Transverse colon (tissue), 4 donors: ENCODE data around the gene NUDT8. TPM values are rescaled to one million over a fixed set of nuclear protein-coding genes. Genes with fewer than 3 reads are reported as not detected.

Experiments
- DNase-seq: peaks from one replicate; pipeline ENCODE4 v3.0.0-alpha.2; 2019
- H3K27ac ChIP-seq, 4 donors: fragments of 200-600 bp; sonication (generic); 2 replicates each; pipeline ENCODE4 v1.5.1; 2016 to 2018; ENCODE audit warnings: inconsistent platforms in 4 of 4
- H3K27me3 ChIP-seq: fragments of 200-600 bp; sonication (generic); 2 replicates; pipeline ENCODE4 v1.5.1; 2017; ENCODE audit warnings: inconsistent platforms
- H3K36me3 ChIP-seq, 4 donors: fragments of 200-600 bp; sonication (generic); 2 replicates each; pipeline ENCODE4 v1.5.1; 2017 to 2019; ENCODE audit warnings: inconsistent platforms in 4 of 4
- H3K4me1 ChIP-seq, 4 donors: fragments of 200-600 bp; sonication (generic); 2 replicates each; pipeline ENCODE4 v1.5.1; 2017 to 2020; ENCODE audit warnings: inconsistent platforms in 4 of 4
- H3K4me3 ChIP-seq, 4 donors: fragments of 200-600 bp; sonication (generic); 1 replicate in 1 of 4; 2 replicates in 3 of 4; pipeline versions ENCODE4 v1.5.1 to v1.6.1; 2017 to 2019; ENCODE audit warnings: inconsistent platforms in 4 of 4
- H3K9me3 ChIP-seq, 2 donors: fragments of 200-600 bp; sonication (generic); 2 replicates each; pipeline ENCODE4 v1.5.1; 2017 to 2019; ENCODE audit warnings: inconsistent platforms in 2 of 2
- CTCF ChIP-seq, 5 experiments: fragments of 200-600 bp in 3 of 5; fragments of 450-650 bp in 2 of 5; sonication (generic) in 3 of 5; IDR thresholded peaks; 1 replicate in 2 of 5; 2 replicates in 3 of 5; pipeline ENCODE4 v1.5.1; 2016 to 2017; ENCODE audit warnings: antibody characterized with exemption in 5 of 5, inconsistent platforms in 3 of 5, mild to moderate bottlenecking in 2 of 5, moderate library complexity in 1 of 5
- EP300 ChIP-seq: sonication (generic); formaldehyde crosslinking; IDR thresholded peaks from one replicate; pipeline ENCODE4 v1.6.1; 2017; ENCODE audit warnings: antibody characterized with exemption, low read depth
- POLR2A ChIP-seq: fragments of 450-650 bp; IDR thresholded peaks from one replicate; pipeline ENCODE4 v1.6.1; 2016; ENCODE audit warnings: antibody characterized with exemption, mild to moderate bottlenecking, moderate library complexity
- POLR2AphosphoS5 ChIP-seq, 3 donors: sonication (generic); formaldehyde crosslinking; IDR thresholded peaks; one replicate each; pipeline ENCODE4 v1.6.1; 2016; ENCODE audit warnings: antibody characterized with exemption in 3 of 3
- WGBS, 2 donors: methylation state at CpG; one replicate each; pipeline ENCODE4 v1.1.5; 2018; ENCODE audit warnings: low coverage in 1 of 2; 5-methylcytosine and 5-hydroxymethylcytosine counted together
- in situ Hi-C, 4 donors: fragments of 200-750 bp; cut with MboI; loops; one replicate each; pipeline versions ENCODE4 v1.15.0 to v1.15.1; 2017; ENCODE audit warnings: low sequenced_read_pairs in 3 of 4, low pct_ligation_motif_present in 1 of 4, low pct_unique_long_range_greater_than_20kb in 1 of 4
- intact Hi-C: fragments of 100-400 bp; cut with DNase I; formaldehyde crosslinking; loops from one replicate; pipeline ENCODE4 v1.15.1; 2023; ENCODE audit warnings: low total_unique reads
- small RNA-seq, 4 donors: library from RNA; depleted of rRNA; stranded (forward); fragments of <200 nt; gene quantifications; one replicate each; pipeline ENCODE3, GENCODE V24; 2016
- total RNA-seq, 4 donors: library from RNA; depleted of rRNA; stranded (reverse); fragments of >200 nt; gene quantifications; one replicate each; pipeline ENCODE4 v1.1.0, GENCODE V29; 2016

NUDT8 gene
- total RNA-seq, 4 donors from 2014 or later = 21.3 to 68.5 (median 26.9) TPM

GRCh38 chr11:67577951-67578350 is 51.8 kb downstream of the NUDT8 start:
- H3K27ac ChIP-seq = no peak overlapping the region
- no peak overlapping the region for H3K4me3 ChIP-seq
- H3K27me3 ChIP-seq = no peaks in the 10 kb centered on the region
- no peaks in the 10 kb centered on the region for H3K36me3 ChIP-seq
- in situ Hi-C loops = no loop called here
- intact Hi-C loops = no loop called here
- peaks cover 0 to 14% (median 9%) of the 10 kb centered on the region in 4 donors for H3K4me1 ChIP-seq
- no peak for DNase-seq
- no peak for TF ChIP-seq EP300
- TF ChIP-seq POLR2AphosphoS5 (IDR thresholded peaks at IDR 0.05) = no peak
- no peak for TF ChIP-seq CTCF (IDR thresholded peaks at IDR 0.05)
- no peak for TF ChIP-seq POLR2A
- WGBS, 2 donors = 82% methylated on average over 6 of the region's 6 CpGs; no CpG with 5 or more reads in 1 of the 2 donors
- H3K9me3 ChIP-seq = no peaks in the 10 kb centered on the region

Small RNAs within 50 kb of the gene (small RNA-seq; reads per million reads assigned to genes)
- 0 reads per million in 4 donors for gene AP003385.3

Other genes with a start within 250 kb of the NUDT8 start
- 100 to 1,000 TPM in 2 of 4 donors, 10 to 100 TPM in 2; 37.8 to 470 (median 95.3) TPM for gene RAD9A, start 238.0 kb downstream of the NUDT8 start, total RNA-seq
- gene PPP1CA, start 228.1 kb downstream of the NUDT8 start, total RNA-seq = 100 to 1,000 TPM in 3 of 4 donors, 10 to 100 TPM in 1; 83.0 to 251 (median 163) TPM
- 10 to 100 TPM in 2 of 4 donors, 1 to 10 TPM in 2; 1.2 to 17.2 (median 7.4) TPM for gene TBC1D10C, start 225.9 kb downstream of the NUDT8 start, total RNA-seq
- 1 to 10 TPM in 1 of 4 donors, under 1 TPM in 3; 0.27 to 4.4 (median 0.43) TPM for gene CARNS1, start 214.3 kb downstream of the NUDT8 start, total RNA-seq
- gene RPS6KB2, start 201.4 kb downstream of the NUDT8 start, total RNA-seq = 100 to 1,000 TPM in 1 of 4 donors, 10 to 100 TPM in 3; 53.5 to 108 (median 75.9) TPM
- gene PTPRCAP, start 192.3 kb downstream of the NUDT8 start, total RNA-seq = 10 to 100 TPM; 13.2 to 78.9 (median 53.9) TPM
- gene CORO1B, start 186.5 kb downstream of the NUDT8 start, total RNA-seq = 100 to 1,000 TPM in 3 of 4 donors, 10 to 100 TPM in 1; 72.6 to 204 (median 151) TPM
- gene GPR152, start 177.2 kb downstream of the NUDT8 start, total RNA-seq = not detected
- 1 to 10 TPM in 2 of 4 donors, not detected in 2; 1.2 to 2.2 TPM for gene CABP4, start 174.6 kb downstream of the NUDT8 start, total RNA-seq
- 100 to 1,000 TPM; 107 to 347 (median 115) TPM for gene TMEM134, start 160.7 kb downstream of the NUDT8 start, total RNA-seq
- gene AIP, start 146.9 kb downstream of the NUDT8 start, total RNA-seq = 10 to 100 TPM; 32.9 to 71.5 (median 57.6) TPM
- gene PITPNM1, start 124.6 kb downstream of the NUDT8 start, total RNA-seq = 100 to 1,000 TPM in 1 of 4 donors, 10 to 100 TPM in 3; 23.5 to 451 (median 60.8) TPM
- gene CDK2AP2, start 121.8 kb downstream of the NUDT8 start, total RNA-seq = 100 to 1,000 TPM in 1 of 4 donors, 10 to 100 TPM in 3; 49.4 to 140 (median 83.4) TPM
- not detected for gene CABP2, start 106.5 kb downstream of the NUDT8 start, total RNA-seq
- gene GSTP1, start 46.1 kb downstream of the NUDT8 start, total RNA-seq = 100 to 1,000 TPM; 166 to 578 (median 537) TPM
- gene NDUFV1, start 23.0 kb downstream of the NUDT8 start, total RNA-seq = 100 to 1,000 TPM; 421 to 762 (median 554) TPM
- 10 to 100 TPM in 2 of 4 donors, 1 to 10 TPM in 1, not detected in 1; 1.3 to 16.5 (median 15.0) TPM for gene TBX10, start 9.8 kb upstream of the NUDT8 start, total RNA-seq
- gene ACY3, start 20.8 kb upstream of the NUDT8 start, total RNA-seq = 10 to 100 TPM in 3 of 4 donors, 1 to 10 TPM in 1; 4.1 to 29.4 (median 11.8) TPM
- gene ALDH3B2, start 44.7 kb upstream of the NUDT8 start, total RNA-seq = 10 to 100 TPM in 1 of 4 donors, not detected in 3; 13.8 TPM